Muscle layer of duodenum (tissue), 2 donors: ENCODE measurements around the gene DNAJC21.

ENCODE experiments used
- H3K27ac ChIP-seq: one replicate; pipeline ENCODE4 v1.7.0; 2013; ENCODE audit warnings: mild to moderate bottlenecking, low read length
- H3K27me3 ChIP-seq: one replicate; pipeline ENCODE4 v1.7.0; 2013; ENCODE audit warnings: low read depth, mild to moderate bottlenecking, control low read depth, low read length
- H3K36me3 ChIP-seq, 2 donors: one replicate each; pipeline ENCODE4 v1.7.0; 2013; ENCODE audit warnings: low read length in 2 of 2, control low read depth in 1 of 2, mild to moderate bottlenecking in 1 of 2; ENCODE audit not compliant: insufficient read depth in 2 of 2, control insufficient read depth in 1 of 2
- H3K4me1 ChIP-seq, 2 donors: one replicate each; pipeline ENCODE4 v1.7.0; 2013; ENCODE audit warnings: low read length in 2 of 2, mild to moderate bottlenecking in 2 of 2, control low read depth in 1 of 2, moderate library complexity in 1 of 2; ENCODE audit not compliant: insufficient read depth in 2 of 2, control insufficient read depth in 1 of 2
- H3K4me3 ChIP-seq, 2 donors: one replicate each; pipeline ENCODE4 v1.7.0; 2013; ENCODE audit warnings: low read length in 2 of 2, low read depth in 1 of 2, mild to moderate bottlenecking in 1 of 2
- H3K9me3 ChIP-seq, 2 donors: one replicate each; pipeline ENCODE4 v1.7.0; 2013; ENCODE audit warnings: low read length in 2 of 2, control low read depth in 1 of 2, mild to moderate bottlenecking in 1 of 2; ENCODE audit not compliant: control insufficient read depth in 1 of 2
- donor health status: healthy.

The DNAJC21 gene

GRCh38 chr5:34982823-34983222 lies 53.5 kb downstream of the DNAJC21 start:
- Histone ChIP-seq H3K4me1 (no peaks in the 10 kb centered on the region), H3K36me3 (no peaks in the 10 kb centered on the region)

GRCh38 chr5:34986965-34987364 lies 57.6 kb downstream of the DNAJC21 start:
- H3K27ac ChIP-seq, result no peak overlapping the region
- H3K4me1 ChIP-seq, result no peaks in the 10 kb centered on the region
- H3K36me3 ChIP-seq, result no peaks in the 10 kb centered on the region
- H3K4me3 ChIP-seq, result no peak overlapping the region
- H3K27me3 ChIP-seq, result no peaks in the 10 kb centered on the region
- H3K9me3 ChIP-seq, result peaks cover 0 to 15% of the 10 kb centered on the region in 2 donors

More at GRCh38 chr5:34982823-34983222, 53.5 kb downstream of the DNAJC21 start:
- H3K27me3 ChIP-seq, result no peaks in the 10 kb centered on the region
- H3K4me3 ChIP-seq, result no peak overlapping the region
- H3K27ac ChIP-seq, result no peak overlapping the region
- H3K9me3 ChIP-seq, result peaks cover 0 to 15% of the 10 kb centered on the region in 2 donors

- Histone ChIP-seq H3K4me1 (no peaks in the 10 kb centered on the region), H3K4me3 (no peak overlapping the region), H3K27ac (no peak overlapping the region), H3K27me3 (no peaks in the 10 kb centered on the region), H3K36me3 (no peaks in the 10 kb centered on the region), H3K9me3 (peaks cover 0 to 6% of the 10 kb centered on the region in 2 donors)
These were observed 62.3 kb downstream of the DNAJC21 start for GRCh38 chr5:34991486-34992238.

- Histone ChIP-seq H3K27ac (no peak overlapping the region), H3K9me3 (no peaks in the 10 kb centered on the region), H3K27me3 (no peaks in the 10 kb centered on the region), H3K36me3 (no peaks in the 10 kb centered on the region), H3K4me3 (no peak overlapping the region), H3K4me1 (no peaks in the 10 kb centered on the region)
These were observed 64.6 kb downstream of the DNAJC21 start for GRCh38 chr5:34993951-34994350.

GRCh38 chr5:34996261-34996660 lies 66.9 kb downstream of the DNAJC21 start:
- Histone ChIP-seq H3K27me3 (no peaks in the 10 kb centered on the region), H3K9me3 (no peaks in the 10 kb centered on the region), H3K27ac (no peak overlapping the region), H3K4me3 (no peak overlapping the region), H3K36me3 (no peaks in the 10 kb centered on the region), H3K4me1 (no peaks in the 10 kb centered on the region)

- no peaks in the 10 kb centered on the region for H3K4me1 ChIP-seq
- no peaks in the 10 kb centered on the region for H3K9me3 ChIP-seq
- H3K27ac ChIP-seq, result no peak overlapping the region
- no peaks in the 10 kb centered on the region for H3K36me3 ChIP-seq
- no peaks in the 10 kb centered on the region for H3K27me3 ChIP-seq
- H3K4me3 ChIP-seq, result no peak overlapping the region
These were observed 68.9 kb downstream of the DNAJC21 start for GRCh38 chr5:34998058-34998789.

- no peaks in the 10 kb centered on the region for H3K9me3 ChIP-seq
- no peaks in the 10 kb centered on the region for H3K36me3 ChIP-seq
- H3K4me3 ChIP-seq, result no peak overlapping the region
- no peaks in the 10 kb centered on the region for H3K4me1 ChIP-seq
- H3K27me3 ChIP-seq, result peaks cover 3% of the 10 kb centered on the region
- no peak overlapping the region for H3K27ac ChIP-seq
These were observed 72.5 kb downstream of the DNAJC21 start for GRCh38 chr5:35001842-35002241.

- peaks cover 5% of the 10 kb centered on the region for H3K27me3 ChIP-seq
- H3K9me3 ChIP-seq, result no peaks in the 10 kb centered on the region
- H3K4me1 ChIP-seq, result no peaks in the 10 kb centered on the region
- H3K36me3 ChIP-seq, result no peaks in the 10 kb centered on the region
- no peak overlapping the region for H3K27ac ChIP-seq
- no peak overlapping the region for H3K4me3 ChIP-seq
These were observed 73.1 kb downstream of the DNAJC21 start for GRCh38 chr5:35002459-35002858.

GRCh38 chr5:35003018-35003957 lies 73.9 kb downstream of the DNAJC21 start:
- Histone ChIP-seq H3K4me3 (no peak overlapping the region), H3K27ac (no peak overlapping the region), H3K4me1 (no peaks in the 10 kb centered on the region), H3K9me3 (no peaks in the 10 kb centered on the region), H3K36me3 (no peaks in the 10 kb centered on the region), H3K27me3 (peaks cover 5% of the 10 kb centered on the region)

- Histone ChIP-seq H3K4me3 (no peak overlapping the region), H3K4me1 (no peaks in the 10 kb centered on the region), H3K27me3 (peaks cover 5% of the 10 kb centered on the region), H3K9me3 (no peaks in the 10 kb centered on the region), H3K36me3 (no peaks in the 10 kb centered on the region), H3K27ac (no peak overlapping the region)
These were observed 74.8 kb downstream of the DNAJC21 start for GRCh38 chr5:35004200-35004599.

- Histone ChIP-seq H3K4me1 (no peaks in the 10 kb centered on the region), H3K4me3 (no peak overlapping the region), H3K36me3 (no peaks in the 10 kb centered on the region), H3K9me3 (no peaks in the 10 kb centered on the region), H3K27me3 (peaks cover 5% of the 10 kb centered on the region), H3K27ac (no peak overlapping the region)
These were observed 75.4 kb downstream of the DNAJC21 start for GRCh38 chr5:35004771-35005170.
